ENCODE results near the gene COL24A1. TPM values are rescaled to one million over a fixed set of nuclear protein-coding genes. Genes with fewer than 3 reads are reported as not detected.
A peak's percentile ranks its signal among the peaks of the same experiment; 100 is the strongest.
"Not testable (repeated sequence)": the region's sequence is repeated elsewhere in the genome, so short reads cannot be mapped to it uniquely, and the experiment has no call there.

The COL24A1 gene
- total and polyA plus RNA-seq, 8 donors = 0.02 to 0.34 (median 0.06) TPM; not detected in 3

GRCh38 chr1:85865213-85865612, 291.4 kb downstream of the COL24A1 start:
- 21 to 76% methylated on average over 1 of the region's 1 CpG for WGBS, 2 donors
- Histone ChIP-seq H3K36me3 (no peaks in the 10 kb centered on the region), H3K9me3 (no peaks in the 10 kb centered on the region), H3K27me3 (no peaks in the 10 kb centered on the region), H3K4me3 (no peak overlapping the region), H3K4me1 (no peaks in the 10 kb centered on the region), H3K27ac (no peak overlapping the region)
- DNase-seq (no peak), FAIRE-seq (no peak), ATAC-seq (no peak)
- TF ChIP-seq, protein P1, sequence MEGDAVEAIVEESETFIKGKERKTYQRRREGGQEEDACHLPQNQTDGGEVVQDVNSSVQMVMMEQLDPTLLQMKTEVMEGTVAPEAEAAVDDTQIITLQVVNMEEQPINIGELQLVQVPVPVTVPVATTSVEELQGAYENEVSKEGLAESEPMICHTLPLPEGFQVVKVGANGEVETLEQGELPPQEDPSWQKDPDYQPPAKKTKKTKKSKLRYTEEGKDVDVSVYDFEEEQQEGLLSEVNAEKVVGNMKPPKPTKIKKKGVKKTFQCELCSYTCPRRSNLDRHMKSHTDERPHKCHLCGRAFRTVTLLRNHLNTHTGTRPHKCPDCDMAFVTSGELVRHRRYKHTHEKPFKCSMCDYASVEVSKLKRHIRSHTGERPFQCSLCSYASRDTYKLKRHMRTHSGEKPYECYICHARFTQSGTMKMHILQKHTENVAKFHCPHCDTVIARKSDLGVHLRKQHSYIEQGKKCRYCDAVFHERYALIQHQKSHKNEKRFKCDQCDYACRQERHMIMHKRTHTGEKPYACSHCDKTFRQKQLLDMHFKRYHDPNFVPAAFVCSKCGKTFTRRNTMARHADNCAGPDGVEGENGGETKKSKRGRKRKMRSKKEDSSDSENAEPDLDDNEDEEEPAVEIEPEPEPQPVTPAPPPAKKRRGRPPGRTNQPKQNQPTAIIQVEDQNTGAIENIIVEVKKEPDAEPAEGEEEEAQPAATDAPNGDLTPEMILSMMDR (IDR thresholded peaks at IDR 0.05) = no peak
- intact Hi-C loops (cut with DNase I) = no loop called here

GRCh38 chr1:85864727-85865126, 291.8 kb downstream of the COL24A1 start:
- Histone ChIP-seq H3K27ac (no peak overlapping the region), H3K4me3 (no peak overlapping the region), H3K9me3 (no peaks in the 10 kb centered on the region), H3K4me1 (no peaks in the 10 kb centered on the region), H3K36me3 (no peaks in the 10 kb centered on the region), H3K27me3 (no peaks in the 10 kb centered on the region)
- ATAC-seq = no peak
- DNase-seq = no peak
- FAIRE-seq = no peak
- WGBS, 2 donors = 67 to 70% methylated on average over 1 of the region's 1 CpG
- intact Hi-C loops (cut with DNase I) = no loop called here
- TF ChIP-seq, protein P1 (IDR thresholded peaks at IDR 0.05) = no peak

- H3K27me3 ChIP-seq; H3K27ac ChIP-seq; H3K4me3 ChIP-seq; H3K4me1 ChIP-seq; H3K9me3 ChIP-seq; FAIRE-seq; DNase-seq; intact Hi-C loops (cut with DNase I); ATAC-seq; H3K36me3 ChIP-seq: not testable (repeated sequence)
- WGBS, 2 donors = 61 to 75% methylated on average over 1 of the region's 1 CpG
Measured at GRCh38 chr1:85863639-85864038, 292.9 kb downstream of the COL24A1 start.

GRCh38 chr1:85862456-85862855, 294.1 kb downstream of the COL24A1 start:
- FAIRE-seq = no peak
- Histone ChIP-seq H3K4me1 (no peaks in the 10 kb centered on the region), H3K27me3 (no peaks in the 10 kb centered on the region), H3K4me3 (no peak overlapping the region), H3K27ac (no peak overlapping the region), H3K9me3 (no peaks in the 10 kb centered on the region), H3K36me3 (no peaks in the 10 kb centered on the region)
- intact Hi-C loops (cut with DNase I) = no loop called here
- TF ChIP-seq, protein P1 (IDR thresholded peaks at IDR 0.05) = no peak
- 3 to 10% methylated on average over 1 of the region's 1 CpG for WGBS, 2 donors
- no peak for ATAC-seq
- DNase-seq = no peak

DNA sequence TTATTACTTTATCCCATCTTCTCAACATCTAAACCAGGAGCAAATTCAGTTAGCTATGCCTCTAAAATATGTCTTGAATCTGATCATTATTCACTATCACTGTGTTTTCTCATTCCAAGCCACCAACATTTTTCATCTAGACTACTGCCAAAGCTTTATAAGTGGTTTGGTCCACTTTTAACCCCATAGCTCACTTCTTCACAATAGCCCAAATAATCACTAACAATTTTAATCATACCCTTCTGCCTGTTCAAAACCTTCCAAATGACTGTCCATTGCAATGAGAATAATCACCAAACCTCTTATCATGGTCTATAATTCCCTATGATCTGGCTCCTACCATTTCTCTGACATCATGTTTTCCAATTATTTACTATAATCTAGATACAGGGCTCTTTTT, 298.6 kb downstream of the COL24A1 start:
- H3K4me1 ChIP-seq = no peaks in the 10 kb centered on the region
- H3K9me3 ChIP-seq = no peaks in the 10 kb centered on the region
- ATAC-seq (no peak), FAIRE-seq (no peak), DNase-seq (no peak)
- intact Hi-C loops (cut with DNase I) = no loop called here
- H3K27me3 ChIP-seq = no peaks in the 10 kb centered on the region
- H3K27ac ChIP-seq = no peak overlapping the region
- H3K36me3 ChIP-seq = no peaks in the 10 kb centered on the region
- TF ChIP-seq, protein P1 (IDR thresholded peaks at IDR 0.05) = no peak
- H3K4me3 ChIP-seq = no peak overlapping the region

GRCh38 chr1:85850238-85850637, 306.3 kb downstream of the COL24A1 start:
- WGBS, 2 donors = 4 to 5% methylated on average over 2 of the region's 2 CpGs
- no peak for FAIRE-seq
- ATAC-seq = peak in 2 of 4 donors; percentile 27 to 69
- no peaks in the 10 kb centered on the region for H3K27me3 ChIP-seq
- intact Hi-C loops (cut with DNase I) = no loop called here
- TF ChIP-seq, protein P1 (IDR thresholded peaks at IDR 0.05) = no peak
- no peaks in the 10 kb centered on the region for H3K9me3 ChIP-seq
- H3K4me1 ChIP-seq = peaks cover 0 to 7% (median 7%) of the 10 kb centered on the region in 3 donors
- H3K4me3 ChIP-seq = no peak overlapping the region
- no peak for DNase-seq
- H3K36me3 ChIP-seq = no peaks in the 10 kb centered on the region
- H3K27ac ChIP-seq = no peak overlapping the region

Measured in pancreas (tissue), 10 donors.